Inflammatory macrophage treated with lipopolysaccharide for 4 hours (primary cell): ENCODE measurements around the gene THBS2.
"Not testable (repeated sequence)": the region's sequence is repeated elsewhere in the genome, so short reads cannot be mapped to it uniquely, and the experiment has no call there.

ENCODE experiments used
- DNase-seq: peaks from one replicate; pipeline ENCODE4 v3.0.0-alpha.2; 2020

Gene THBS2

DNA sequence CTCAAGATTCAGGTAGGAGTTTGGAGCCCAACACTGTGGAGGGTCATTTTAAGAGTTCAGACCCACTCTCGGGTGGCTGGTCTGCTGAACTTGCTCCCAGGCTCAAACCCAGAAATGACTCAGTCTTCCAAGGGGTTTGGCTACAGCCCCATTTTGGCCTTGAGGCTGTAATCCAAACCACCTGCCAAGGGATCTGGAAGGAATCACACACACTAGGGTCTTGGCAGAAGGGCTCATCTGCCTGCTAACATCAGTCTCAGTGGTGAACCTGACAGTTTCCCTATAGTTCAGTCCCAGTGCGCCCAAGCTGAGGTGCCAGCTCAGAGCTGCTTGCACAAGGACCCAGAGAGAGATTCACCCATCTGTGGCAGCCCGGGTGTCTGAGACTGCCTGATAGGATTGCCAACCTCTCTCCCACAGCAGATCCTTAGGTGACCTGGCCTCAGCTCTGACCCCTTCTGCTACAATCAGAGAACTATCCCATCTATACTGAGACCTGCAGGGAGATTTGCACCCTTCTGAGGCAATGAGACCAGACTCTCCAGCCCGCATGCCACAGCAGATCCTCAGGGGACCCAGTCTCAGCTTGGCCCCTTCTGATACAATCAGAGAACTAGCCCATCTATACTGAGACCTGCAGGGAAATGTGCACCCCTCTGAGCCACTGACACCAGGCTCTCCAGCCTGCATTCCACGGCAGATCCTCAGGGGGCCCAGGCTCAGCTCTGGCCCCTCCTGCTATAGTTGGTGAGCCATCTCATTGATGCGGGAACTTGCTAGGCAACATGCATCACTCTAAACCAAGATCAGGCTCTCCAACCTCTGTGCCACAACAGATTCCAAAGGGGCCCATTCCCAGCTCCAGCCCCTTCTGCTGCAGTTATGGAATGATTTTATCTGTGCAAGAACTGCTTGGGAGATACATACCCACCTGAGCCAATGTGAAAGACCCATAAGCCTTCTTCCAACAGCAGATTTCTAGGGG lies 48.2 kb downstream of the THBS2 start:
- DNase-seq: no peak

DNA sequence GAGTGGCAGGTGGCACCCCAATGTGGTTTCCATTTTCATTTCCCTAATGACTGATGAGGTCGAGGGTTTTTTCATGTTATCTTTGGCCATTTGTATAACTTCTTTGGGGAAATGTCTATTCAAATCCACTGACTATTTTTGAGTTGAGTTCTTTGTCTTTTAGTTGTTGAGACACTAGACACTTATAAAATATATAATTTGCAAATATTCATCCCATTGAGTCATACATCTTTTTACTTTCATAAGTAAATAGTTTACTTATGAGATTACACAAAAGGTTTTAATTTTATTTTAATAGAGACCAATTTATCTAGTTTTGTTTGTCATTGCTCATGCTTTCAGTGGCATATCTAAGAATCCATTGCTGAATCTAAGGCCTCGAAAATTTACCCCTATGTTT lies 49.5 kb downstream of the THBS2 start:
- DNase-seq: no peak

DNA sequence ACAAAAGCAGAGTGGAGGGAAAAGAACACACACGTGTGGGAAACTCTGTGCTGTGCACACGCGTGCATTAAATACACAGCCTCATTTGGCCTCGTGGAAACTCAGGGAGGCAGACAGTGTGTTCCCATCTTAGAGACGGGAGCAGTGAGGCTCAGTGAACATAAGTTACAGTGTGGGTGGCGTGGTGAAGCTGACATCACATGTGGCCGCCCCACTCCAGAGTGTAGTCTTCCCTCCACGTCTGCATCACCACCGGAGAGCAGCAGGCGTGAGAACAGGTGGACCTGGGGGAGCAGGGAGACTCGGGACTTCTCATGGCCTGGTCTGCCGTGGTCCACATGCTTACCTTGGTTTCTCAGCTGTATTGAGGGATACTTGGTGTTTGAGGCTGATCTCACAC lies 51.7 kb downstream of the THBS2 start:
- no peak for DNase-seq

DNA sequence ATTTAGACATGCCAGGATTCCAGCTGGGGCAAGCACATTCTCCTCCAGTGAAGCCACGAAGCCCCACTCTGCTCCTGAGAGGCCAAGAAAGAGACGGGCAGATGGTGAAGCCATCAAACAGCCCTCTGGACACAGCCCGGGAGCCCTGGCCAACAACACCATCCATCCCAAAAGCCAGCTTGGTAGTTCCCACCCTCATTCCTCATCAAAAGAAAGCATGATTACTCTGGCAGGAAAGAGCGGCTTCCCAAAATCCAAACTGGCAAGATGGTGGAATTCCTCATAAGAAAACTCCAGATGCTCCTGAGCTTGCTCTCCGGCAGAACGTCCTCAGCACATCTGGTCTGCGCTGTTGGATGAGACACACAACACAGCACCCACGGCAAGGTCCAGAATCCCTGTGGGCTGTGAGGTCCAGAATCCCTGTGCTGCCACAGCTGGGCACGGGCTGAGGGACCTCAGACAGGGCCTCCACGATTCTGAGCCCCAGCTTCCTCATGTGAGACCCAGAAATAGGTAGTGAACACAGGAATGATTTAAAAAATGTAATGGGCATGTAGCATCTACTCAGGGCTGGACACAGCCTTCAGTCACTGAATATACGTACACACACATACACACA lies 52.6 kb downstream of the THBS2 start:
- no peak for DNase-seq

DNA sequence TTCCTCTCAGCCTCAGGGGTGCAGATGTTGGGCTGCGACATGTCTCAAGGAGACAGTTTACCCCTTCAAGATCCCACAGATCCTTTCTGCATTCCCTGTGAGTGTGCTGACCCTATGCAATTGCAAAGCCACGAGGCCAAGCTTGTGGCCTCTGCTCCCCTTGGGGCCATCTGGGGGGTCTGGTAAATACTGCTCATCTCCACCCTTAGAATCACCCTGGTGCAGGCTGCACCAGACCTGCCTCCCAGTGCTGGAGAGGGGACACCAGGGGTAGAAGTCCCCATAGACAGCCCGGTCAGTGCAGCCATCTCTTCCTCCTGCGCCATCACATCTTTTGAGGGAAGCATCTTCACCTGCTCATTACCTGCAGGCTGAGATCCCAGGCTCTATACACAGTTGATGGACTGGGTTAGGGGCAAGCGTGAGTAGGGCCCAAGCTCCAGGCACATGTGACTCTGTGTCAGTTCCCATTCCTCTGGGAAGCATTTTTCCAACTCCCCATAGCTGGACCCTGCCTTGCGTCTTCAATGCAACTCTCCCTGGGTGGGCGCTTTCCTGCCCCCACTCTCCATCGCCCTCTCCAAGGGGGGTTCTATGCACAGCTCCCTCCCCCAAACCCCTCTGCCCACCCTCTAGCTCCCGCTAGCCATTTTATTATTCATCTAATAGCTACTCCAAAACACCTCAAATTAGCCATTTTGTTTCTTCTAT lies 53.9 kb downstream of the THBS2 start:
- no peak for DNase-seq

DNA sequence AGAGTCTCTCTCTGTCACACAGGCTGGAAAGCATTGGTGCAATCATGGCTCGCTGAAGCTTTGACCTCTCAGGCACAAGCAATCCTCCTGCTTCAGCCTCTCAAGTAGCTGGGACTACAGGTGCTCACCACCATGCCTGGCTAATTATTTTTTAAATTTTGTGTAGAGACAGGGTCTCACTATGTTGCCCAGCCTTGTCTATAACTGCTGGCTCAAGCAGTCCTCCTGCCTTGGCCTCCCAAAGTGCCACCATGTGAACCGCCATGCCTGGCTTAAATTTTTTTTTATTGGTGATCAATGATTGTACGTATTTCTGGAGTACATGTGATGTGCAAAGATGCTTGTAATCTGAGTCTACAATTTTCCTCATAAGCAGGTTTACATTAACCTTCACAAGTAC lies 54.8 kb downstream of the THBS2 start:
- DNase-seq: no peak

DNA sequence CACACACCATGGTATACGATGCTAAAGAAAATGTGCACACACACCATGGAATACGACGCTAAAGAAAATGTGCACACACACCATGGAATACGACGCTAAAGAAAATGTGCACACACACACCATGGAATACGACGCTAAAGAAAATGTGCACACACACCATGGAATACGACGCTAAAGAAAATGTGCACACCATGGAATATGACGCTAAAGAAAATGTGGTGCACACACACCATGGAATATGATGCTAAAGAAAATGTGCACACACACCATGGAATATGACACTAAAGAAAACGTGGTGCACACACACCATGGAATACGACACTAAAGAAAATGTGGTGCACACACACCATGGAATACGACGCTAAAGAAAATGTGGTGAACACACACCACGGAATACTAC lies 55.7 kb downstream of the THBS2 start:
- DNase-seq: not testable (repeated sequence)

DNA sequence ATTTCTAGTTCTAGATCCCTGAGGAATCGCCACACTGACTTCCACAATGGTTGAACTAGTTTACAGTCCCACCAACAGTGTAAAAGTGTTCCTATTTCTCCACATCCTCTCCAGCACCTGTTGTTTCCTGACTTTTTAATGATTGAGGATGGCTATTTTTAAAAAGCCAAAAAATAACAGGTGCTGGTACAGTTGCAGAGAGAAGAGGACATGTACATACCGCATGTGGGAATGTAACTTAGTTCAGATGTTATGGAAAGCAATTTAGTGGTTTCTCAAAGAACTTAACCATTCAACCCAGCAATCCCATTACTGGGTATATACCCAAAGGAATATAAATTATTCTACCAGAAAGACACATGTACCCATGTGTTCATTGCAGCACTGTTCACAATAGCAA lies 57.4 kb downstream of the THBS2 start:
- not testable (repeated sequence) for DNase-seq

DNA sequence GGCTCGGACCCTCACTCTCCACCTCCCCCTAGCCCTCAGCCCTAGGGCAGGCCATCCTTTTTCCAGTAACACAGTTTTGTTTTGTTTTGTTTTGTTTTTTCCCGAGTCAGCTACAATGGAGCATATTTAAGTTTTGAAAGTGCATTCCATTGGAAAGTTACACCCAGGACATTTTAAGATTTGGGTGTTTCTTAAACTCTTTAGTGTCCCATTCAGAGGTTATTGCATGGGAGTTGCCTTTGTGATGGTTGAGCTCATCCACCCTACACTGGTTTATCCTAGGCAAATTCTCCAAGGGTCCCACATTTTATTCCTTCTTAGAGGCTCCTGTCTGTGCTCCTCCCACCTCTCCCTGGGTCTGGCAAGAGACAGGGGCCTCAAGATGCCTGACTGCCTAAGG lies 58.9 kb downstream of the THBS2 start:
- no peak for DNase-seq

DNA sequence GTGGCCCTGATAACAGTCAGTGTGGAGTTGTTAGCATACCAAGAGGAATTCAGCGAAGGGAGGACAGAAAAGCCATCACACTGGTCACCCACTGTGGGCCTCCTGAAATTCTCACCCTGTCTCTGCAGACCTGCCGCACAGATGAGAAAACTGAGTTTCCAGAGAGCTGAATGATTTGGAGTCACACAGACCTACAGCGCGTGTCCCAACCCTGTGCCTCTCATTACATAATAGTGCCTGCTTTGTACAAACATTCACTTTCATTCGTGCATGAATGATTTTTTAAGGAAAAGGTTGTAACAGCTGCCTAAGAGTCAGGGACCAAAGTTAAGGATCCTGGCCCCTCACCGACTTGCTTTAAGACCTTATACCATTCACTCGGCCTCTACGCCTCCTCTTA lies 62.7 kb downstream of the THBS2 start:
- DNase-seq: no peak

DNA sequence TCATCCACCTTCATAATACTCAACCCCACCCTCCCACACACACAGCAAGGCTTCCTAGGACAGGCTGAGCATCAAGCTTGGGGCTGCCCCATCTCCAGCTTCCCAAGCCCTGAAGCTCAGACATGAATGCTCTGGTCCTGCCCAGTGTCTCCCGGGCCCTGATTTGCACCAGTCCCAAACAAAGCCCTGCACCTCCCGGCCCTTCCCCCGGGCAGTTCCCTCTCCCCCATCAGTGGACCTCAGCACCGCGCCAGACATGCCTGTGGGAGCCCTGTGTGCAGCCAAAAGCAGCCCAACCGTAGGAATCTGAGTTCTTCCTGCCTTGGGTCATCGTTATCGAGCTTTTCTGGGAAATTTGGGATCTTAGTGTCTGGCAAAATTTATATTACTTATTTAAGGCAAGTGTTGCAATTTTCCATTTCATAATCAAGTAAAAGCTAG lies 63.5 kb downstream of the THBS2 start:
- no peak for DNase-seq

DNA sequence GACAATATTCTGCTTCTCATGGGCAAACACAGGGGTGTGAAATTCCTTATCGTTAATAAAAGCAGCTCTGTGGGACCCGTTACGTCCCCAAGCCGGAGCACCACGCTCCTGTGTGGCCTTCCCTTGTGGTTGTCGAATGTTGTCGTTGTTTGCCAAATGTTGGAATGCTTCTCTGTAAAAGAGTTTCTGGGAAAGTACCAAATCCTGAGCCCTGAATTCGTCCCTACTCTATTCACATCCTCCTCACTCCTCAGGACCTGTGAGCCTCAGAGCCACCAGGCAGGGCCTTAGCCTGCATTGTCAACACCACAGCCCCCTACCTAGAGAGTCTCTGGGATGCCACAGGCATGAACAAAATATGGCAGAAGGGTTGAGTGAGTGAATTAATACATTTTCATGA lies 64.0 kb downstream of the THBS2 start:
- DNase-seq: no peak

DNA sequence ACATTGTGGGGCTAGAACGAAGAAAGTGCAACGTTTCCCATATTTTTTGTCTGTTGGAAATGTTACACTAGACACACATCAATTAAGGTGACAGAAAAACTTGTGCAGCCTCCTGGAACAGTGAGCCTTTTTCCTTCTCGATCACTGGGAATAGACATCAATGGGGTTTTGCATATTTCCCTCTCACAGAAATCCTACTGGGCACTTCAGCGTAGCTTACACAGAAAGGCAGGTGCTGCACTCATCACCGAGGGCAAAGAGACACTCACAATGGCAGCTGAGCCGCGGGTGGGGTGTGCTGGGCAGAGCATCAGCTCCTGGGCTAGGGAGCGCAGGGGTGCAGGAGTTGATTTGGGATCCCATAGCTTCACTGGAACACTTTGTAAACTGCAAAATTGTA lies 64.5 kb downstream of the THBS2 start:
- no peak for DNase-seq

DNA sequence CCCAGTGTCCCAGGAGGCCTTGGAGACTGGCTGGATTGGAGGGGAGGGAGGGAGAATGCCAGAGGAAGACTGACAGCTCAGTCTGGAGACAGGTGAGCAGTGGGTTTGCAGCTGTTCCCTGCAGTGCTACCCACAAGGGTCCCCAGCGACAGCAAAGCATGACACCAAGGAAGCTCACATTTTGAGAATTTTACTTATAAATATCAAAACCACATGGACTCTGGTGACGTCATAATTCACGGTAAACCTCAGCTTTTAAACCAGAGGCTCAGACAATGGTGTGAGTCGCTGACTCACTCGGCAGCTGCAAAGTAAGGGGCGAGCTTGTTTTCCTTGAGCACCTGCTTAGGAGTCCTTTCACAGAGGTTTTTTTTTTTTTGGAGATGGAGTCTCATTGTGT lies 65.2 kb downstream of the THBS2 start:
- DNase-seq: no peak

DNA sequence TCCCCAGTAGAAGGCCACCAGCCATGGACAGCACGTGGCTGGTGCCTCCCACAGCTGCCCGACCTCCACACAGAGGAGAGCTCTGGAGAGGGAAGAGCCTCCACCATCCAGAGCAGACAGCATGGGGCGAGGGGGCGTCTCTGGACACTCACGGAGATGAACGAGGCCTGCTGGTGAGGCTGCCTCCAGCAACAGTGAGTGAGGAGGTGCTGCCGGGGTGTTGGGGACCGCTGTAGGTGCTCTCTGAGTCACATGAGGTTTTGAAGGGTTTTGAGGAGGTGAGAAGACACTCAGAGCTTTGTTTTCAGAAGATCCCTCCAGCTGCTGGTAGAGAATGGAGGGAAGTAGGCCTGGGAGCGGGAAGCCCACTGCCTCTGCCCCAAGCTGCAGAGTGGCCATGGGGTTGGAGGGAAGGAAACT lies 65.6 kb downstream of the THBS2 start:
- no peak for DNase-seq

DNA sequence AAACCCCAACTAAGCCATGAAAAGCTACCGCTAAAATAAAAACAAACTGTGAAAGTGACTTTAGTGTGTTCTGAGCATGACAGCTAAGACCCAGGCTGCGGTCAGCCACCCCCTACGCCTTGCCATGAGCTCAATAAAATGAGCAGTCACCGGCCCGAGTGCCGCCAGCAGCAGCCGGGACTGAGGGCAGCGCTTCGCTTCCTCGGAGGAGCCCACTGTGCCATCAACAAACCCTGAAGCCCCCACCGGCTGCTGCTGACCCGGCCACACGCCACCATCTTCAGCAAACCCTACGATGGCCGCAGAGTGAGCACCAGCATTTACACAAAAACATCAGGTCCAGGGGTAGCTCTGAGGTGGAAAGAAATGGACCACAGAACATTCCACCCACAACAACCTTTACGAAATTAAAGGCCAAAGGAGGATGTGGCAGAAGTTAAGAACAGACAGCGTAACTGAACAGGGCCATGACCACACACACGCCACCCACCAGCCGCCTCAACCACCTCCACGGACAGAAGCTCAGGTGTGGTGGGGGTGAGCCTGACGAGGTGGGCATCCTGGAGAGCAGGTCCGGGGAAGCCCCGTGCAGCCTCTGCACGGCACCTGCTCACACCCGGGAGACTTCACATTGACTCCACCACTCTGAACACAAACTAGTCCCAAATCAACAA lies 67.0 kb downstream of the THBS2 start:
- DNase-seq: no peak

DNA sequence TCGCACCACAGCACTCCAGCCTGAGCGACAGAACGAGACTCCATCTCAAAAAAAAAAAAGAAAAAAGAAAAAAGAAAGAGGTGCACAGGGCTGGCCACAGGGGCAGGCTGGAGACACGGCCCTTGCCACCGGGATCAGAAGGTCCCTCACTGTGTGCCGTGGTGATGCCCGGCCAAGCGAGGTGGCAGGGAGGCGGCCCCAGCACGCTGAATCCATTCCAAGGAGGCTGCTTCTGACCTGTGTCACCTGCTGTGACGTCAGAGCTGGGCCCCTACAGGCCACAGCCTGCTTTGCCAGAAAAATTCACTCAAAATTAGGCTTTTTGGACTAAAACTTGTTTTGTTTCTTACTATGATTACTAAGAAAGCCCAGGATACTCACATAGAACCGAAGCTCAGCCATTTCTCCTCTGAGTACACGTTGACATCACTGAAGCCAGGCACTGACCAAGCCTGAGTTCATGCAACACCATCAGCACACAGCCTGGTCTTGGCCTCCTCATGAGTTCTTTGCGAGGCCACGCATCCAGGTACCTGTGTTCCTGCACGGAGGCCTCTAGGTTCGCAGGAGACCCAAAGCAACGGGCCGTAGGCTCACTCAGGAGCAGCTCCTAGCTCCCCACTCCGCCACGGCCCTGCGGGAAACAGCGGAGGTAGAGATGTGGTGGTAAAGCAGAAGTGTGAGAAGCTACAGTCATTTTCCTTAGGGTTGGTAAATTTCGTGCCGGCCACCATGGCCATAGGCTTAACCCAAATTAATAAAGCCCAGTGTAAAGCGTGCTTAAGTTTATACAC lies 67.8 kb downstream of the THBS2 start:
- no peak for DNase-seq

DNA sequence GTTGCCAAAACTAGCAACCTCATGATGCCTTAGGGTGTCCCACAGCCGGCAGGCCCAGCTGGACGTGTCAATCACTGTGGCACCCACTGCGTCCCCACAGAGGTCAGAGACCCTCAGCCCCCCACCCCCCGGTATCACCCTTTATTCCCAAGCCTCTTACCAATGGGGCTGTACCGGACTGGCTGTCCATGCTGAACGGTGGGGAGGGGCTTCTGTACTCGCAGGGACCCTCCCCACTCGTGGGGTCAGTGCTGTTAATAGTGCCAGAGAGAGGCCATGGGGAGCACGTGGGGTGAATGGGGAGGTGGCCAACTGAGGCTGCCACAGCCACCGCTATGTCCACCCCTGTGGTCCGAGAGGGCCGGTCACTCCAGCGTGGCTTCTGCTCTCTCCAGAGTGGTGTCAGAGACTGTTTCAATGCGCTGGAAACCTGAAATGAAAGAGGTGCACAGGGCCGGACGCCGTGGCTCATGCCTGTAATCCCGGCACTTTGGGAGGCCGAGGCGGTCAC lies 68.6 kb downstream of the THBS2 start:
- no peak for DNase-seq

DNA sequence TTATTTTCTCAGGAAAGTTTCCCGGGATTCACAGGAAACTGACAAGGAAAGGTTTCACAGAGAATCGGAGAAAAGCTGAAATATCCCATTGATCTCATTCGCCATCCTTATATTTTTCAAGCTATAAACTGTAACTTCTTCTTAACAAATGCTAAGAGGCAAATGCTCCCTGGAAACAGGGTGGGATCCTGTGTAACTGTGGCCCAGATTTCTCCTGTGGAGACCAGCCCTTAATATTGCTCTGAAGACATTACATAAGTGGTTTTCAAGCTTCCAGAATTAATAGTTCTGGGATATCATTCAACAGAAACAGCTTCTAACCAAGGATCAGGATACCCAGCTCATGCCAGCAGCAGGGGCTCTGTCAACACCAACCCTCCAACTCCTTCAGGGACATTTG lies 69.2 kb downstream of the THBS2 start:
- DNase-seq: no peak

DNA sequence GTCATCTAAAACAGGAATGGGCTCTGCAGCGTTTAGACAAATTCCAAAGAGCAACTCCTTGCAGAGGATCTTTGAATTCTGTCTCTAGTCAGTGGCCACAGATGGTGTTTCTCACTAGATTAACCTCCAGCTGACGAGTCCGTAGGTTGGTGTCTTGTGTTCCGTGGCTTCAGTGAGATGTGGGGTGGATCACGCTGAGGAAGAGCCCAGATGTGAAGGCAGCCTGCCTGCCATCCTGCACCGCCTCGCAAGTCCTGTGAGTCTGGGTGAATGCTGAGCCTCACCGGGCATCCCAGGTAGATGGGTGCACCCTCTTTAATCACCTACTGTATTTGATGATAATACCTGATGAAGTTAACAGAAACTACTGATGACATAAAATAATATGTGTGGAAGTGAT lies 70.4 kb downstream of the THBS2 start:
- DNase-seq: no peak

DNA sequence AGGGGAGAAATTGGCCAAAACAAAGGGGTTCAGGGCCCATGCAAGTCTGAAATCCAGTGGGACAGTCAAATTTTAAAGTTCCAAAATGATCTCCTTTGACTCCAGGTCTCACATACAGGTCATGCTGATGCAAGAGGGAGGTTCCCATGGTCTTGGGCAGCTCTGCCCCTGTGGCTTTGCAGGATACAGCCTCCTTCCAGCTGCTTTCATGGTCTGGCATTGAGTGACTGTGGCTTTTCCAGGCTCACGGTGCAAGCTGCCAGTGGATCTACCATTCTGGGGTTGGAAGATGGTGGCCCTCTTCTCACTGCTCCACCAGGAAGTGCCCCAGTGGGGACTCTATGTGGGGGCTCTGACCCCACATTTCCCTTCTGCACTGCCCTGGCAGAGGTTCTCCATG lies 73.8 kb downstream of the THBS2 start:
- DNase-seq: not testable (repeated sequence)
